ENCODE results near the gene GLRX3.

DNA sequence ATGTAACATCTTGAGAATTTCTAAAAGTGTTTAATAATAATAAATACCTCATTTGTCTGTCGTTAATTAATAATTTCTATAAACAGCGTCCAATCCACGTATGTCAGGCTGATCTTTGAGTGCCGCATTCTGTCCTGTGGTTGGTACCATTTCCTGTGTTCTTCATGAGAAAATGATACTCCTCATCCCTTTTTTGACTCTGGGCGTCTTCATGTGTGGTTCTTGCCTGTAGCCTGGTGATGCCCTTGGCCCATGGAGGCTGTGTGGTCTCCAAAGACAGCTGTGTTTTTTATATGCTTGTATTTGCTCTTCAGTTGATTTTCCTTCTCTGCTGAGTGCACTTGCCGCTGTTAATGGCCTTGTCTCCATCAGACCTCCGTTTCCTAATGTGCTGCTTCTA lies 31.5 kb downstream of the GLRX3 start:
- TF ChIP-seq, protein P1, sequence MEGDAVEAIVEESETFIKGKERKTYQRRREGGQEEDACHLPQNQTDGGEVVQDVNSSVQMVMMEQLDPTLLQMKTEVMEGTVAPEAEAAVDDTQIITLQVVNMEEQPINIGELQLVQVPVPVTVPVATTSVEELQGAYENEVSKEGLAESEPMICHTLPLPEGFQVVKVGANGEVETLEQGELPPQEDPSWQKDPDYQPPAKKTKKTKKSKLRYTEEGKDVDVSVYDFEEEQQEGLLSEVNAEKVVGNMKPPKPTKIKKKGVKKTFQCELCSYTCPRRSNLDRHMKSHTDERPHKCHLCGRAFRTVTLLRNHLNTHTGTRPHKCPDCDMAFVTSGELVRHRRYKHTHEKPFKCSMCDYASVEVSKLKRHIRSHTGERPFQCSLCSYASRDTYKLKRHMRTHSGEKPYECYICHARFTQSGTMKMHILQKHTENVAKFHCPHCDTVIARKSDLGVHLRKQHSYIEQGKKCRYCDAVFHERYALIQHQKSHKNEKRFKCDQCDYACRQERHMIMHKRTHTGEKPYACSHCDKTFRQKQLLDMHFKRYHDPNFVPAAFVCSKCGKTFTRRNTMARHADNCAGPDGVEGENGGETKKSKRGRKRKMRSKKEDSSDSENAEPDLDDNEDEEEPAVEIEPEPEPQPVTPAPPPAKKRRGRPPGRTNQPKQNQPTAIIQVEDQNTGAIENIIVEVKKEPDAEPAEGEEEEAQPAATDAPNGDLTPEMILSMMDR (conservative IDR thresholded peaks at IDR 0.05; ENCODE audit: low read depth in 2 of 2), result no peak
- TF ChIP-seq EZH2phosphoT487 (IDR thresholded peaks at IDR 0.05; ENCODE audit: unreplicated experiment) (no peak), CREB1 (CRISPR knock-in tag; IDR thresholded peaks at IDR 0.05; ENCODE audit: low read depth) (no peak), POLR2AphosphoS5 (IDR thresholded peaks at IDR 0.05; ENCODE audit: low read depth) (no peak), EZH2 (IDR thresholded peaks at IDR 0.05; ENCODE audit: low read depth, unreplicated experiment) (no peak)
